T follicular helper cell (primary cell): ENCODE data around the gene MYOT.
A peak's percentile ranks its signal among the peaks of the same experiment; 100 is the strongest.
"Not testable (repeated sequence)": the region's sequence is repeated elsewhere in the genome, so short reads cannot be mapped to it uniquely, and the experiment has no call there.

ENCODE experiments used
- DNase-seq: peaks from one replicate; pipeline ENCODE4 v3.0.0-alpha.2; 2020; ENCODE audit warnings: low read depth

MYOT gene

DNA sequence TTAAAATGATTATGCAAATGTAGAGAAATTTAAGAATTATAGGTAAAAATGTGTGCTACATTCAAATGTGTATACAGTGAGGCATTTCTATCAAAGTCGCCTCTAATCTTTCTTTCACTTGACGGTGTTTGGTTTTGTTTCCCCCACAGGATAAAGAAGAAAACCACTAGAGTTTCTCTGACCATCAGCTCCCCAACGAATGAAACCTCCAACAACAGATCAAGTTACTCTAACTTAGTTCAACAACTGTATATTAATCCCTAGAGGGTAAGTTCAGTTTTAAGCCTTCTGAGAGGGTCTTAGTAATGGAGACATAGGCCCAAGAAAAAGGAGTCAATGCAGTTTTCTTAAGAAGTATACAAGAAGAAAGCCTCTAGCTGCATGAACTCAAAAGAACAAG lies 11.5 kb upstream of the MYOT start:
- DNase-seq, result no peak

DNA sequence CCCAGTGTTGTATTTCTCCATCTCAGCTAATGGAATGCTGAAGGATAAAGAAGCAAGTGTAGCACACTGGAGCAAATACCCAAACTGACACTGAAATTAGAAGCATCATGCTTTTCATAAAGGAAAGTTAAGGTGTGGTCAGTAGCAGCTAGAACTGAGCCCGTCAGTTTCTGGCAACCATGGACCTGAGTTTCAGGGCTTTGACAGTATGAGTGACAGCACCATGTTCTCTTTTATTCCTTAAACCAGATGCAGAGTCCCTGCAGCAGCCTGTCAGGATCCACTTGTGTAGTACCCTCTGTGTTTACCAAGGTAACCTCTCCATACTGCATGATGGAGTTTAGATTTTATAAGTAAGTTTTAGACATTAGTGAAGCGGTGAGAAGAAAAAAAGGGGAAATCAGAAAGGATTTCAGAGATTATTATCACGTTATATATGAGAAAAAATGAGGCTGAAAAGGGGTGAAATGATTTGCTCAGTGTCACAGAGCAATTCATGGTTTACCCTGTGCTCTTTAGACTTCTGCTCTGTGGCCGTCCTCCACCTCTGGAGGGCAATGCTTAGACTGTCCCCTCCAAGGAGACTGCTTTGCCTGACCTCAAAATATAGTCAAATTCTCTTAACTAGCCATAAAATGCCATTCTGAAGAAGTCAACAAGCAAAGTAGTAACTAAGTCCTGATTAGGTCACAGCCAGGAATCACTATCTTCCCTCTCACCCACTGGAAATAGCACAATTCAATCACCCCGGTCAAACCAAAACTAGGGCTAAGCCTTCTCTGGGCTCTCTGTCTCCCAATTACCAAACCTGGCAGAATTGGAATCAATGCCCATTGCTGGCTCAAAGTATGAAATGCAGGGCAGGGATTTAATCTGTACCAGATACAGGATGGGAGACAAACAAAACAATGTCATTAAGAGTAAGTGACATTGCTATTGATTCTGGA lies 10.5 kb upstream of the MYOT start:
- no peak for DNase-seq

DNA sequence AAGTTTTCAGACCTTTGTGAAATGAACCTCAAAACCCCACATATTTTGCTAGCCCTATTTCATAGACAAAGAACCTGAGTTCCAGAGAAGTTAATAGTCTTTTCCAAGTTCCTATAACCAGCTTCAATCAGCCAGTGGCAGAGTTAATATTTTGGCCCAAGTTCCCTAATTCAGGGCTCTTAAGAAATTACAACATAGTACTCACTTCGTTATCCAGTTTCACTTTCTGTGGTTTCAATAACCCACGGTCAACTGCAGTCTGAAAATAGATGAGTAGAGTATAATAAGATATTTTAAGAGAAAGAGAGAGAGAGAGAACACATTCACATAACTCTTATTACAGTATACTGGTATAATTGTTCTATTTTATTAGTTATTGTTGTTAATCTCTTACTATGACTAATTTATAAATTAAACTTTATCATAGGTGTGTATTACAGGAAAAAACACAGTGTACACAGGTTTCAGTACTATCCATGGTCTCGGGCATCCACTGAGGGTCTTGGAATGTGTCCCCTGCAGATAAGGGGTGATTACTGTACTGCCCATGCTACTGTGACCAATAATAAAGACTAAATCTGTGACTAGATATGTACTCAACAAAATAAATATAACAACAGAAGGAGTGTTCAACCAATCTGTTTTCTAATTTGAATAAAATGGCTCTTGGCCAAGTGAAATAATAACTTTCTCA lies 9.3 kb upstream of the MYOT start:
- no peak for DNase-seq

DNA sequence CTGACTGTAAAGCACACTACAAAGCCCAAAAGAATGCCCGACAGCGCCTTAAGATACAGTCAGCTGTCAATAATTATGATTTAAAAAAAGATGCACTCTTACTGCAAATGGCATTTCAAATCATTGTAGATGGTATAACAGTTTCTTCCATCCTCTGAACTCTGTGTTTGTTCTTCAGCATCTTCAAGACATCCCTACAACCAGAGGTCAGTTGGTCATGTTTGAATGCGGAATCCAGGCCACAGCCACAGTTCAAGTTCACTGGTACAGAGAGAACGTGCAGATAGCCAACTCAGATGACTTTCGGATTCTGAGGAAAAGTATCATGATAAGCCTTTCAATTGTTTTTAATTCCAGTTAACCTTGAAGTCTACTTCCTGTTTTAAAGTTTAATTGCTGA lies 8.7 kb upstream of the MYOT start:
- no peak for DNase-seq

DNA sequence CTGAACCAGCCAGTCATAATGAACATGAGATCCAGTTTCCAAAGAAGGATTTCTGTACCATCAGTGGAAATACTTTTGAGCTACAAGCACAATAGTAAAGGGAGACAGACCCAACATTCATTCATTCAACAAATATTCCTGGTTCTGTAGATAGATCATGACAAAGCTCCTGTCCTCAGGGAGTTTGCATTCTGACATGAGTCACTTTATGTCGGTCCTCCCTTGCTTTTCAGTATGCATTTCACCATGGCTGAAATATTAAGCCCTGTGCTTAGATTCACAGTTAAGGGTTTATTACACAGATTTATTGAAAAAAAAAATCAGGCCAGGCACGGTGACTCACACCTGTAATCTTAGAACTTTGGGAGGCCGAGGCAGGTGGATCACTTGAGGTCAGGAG lies 5.4 kb upstream of the MYOT start:
- no peak for DNase-seq

DNA sequence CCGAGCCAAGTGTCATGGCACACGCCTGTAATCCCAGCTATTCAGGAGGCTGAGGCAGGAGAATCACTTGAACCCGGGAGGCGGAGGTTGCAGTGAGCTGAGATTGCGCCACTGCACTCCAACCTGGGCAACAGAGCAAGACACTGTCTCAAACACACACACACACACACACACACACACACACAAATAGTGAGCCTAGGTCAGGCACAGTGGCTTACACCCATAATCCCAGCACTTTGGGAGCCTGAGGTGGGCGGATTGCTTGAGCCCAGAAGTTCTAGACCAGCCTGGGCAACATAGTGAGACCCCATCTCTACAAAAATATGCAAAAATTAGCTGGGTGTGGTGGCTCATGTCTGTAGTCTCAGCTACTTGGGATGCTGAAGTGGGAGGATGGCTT lies 4.0 kb upstream of the MYOT start:
- not testable (repeated sequence) for DNase-seq

DNA sequence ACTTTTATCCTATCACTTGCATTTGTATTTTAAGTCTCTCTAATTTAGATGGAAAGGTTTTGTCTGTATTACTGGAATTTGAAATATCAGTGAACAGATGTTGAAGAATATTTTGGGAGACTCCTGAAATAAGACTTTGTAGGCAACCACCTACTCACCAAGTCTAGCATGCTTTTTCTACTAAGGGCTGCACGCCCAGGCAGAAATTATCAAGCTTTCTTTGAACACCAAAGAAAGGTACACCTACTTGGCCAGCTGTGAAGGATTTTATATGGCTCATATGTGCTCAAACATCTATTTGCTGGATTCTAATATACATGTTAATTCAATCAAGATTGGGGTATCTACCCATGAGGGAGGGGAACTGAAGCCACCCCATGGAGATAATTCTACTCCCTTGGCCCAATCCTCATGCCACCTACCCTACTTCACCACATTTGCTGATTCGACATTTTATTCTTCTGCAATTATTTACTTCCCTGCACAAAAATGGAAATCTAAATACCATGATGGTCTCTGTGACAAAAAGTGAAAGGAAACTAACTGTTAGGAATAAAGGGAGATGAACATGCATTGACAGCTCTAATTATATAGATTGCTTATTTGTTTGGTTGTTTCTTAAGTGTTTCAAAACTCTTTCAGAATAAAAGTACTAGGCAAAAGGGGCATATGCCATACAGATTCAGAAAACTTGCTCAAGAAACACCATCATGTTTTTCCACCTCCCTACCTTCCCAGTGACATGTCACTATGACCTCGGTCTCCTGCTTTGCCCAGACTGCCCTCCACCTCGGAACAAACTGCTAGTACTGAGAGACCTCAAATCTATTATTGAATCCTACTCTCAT lies 895 bp upstream of the MYOT start:
- DNase-seq, result no peak

DNA sequence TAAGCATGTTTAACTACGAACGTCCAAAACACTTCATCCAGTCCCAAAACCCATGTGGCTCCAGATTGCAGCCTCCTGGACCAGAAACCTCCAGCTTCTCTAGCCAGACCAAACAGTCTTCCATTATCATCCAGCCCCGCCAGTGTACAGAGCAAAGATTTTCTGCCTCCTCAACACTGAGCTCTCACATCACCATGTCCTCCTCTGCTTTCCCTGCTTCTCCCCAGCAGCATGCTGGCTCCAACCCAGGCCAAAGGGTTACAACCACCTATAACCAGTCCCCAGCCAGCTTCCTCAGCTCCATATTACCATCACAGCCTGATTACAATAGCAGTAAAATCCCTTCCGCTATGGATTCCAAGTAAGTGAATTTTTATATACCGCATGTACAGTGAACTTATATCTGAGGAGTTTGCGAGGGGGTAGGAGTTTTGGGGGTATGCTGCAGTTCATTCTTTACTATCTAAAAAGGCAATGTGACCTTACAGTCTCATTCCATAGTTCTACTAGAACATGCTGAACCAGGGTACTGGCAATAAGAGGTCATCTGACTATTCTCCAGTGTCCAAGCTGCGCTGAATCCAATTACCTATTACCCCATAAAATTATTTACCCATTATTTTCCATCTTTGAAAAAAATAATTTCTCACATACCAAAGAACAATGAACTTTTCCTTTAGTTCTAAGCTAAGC lies 3.1 kb downstream of the MYOT start:
- no peak for DNase-seq

DNA sequence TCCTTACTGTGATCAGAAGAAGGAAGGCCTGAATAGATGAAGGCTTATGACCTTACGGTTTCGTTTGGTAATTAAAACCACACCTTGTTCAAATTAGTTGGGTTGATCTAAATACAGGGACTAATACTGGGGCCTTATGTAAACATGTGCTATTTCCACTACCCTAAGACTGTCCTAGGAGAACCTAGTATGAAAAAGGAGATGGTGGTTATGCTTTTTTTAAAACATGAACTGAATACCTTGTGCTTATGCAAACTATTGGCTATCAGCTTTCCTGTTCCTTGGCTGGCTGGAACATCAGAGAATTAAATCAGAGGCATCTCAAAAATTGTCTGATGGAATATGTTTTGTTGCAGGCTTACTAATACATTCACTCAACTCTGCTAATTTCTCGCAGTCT lies 3.9 kb downstream of the MYOT start:
- DNase-seq, result no peak

DNA sequence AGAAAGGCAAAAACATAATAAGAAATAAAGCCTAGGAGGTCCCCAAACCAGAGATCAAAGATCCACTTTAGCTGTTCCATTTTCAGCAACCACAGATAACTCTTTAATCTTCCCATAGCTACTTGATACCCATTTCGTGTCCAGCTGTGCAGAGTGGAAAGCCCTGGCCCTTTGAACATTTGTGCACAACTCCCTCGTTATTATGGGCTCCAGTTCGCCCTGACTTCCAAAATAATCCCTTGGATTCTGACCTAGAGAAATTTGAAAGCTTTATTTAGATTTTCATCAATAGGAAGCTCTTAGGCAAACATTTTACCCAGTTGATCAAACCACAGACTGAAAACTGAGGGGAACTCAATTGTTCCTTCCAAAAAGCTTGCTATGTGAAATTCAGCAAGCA lies 4.8 kb downstream of the MYOT start:
- DNase-seq, result no peak

DNA sequence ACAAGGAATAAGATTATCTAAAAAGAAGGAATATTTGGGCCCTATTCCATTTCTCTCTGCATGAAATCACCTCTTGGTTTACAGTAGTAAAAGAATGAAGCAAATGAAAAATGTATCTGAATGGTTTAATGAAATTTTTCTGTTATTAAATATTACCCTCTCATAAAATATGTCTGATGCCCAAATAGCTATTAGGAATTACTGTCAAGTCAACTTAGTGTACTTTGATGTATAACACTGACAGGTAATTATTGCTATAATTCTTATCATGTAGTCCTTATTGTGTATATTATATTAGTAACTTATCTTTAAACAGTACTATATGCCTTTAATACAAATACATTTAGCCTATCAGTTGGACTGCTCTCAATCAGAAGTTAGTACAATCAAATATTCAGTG lies 8.4 kb downstream of the MYOT start:
- DNase-seq, result no peak

DNA sequence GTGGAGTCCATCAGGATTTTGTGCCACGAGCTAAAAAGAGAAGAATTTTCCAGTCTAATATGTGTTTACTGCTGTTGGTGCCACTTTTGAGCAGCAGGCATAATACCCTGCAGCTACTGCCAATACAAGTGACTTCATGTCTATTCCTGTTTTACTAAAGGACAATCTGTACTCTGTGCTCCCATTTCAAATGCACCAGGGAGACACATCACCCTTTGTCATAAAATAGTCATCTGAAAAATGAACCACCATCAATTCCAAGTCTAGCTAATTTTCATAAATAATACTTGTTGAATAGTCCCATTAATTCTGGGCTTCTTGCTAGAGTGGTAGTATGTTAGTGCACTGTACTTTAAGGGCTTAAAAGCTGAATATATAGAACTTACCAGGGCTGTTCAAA lies 12.7 kb downstream of the MYOT start:
- no peak for DNase-seq

DNA sequence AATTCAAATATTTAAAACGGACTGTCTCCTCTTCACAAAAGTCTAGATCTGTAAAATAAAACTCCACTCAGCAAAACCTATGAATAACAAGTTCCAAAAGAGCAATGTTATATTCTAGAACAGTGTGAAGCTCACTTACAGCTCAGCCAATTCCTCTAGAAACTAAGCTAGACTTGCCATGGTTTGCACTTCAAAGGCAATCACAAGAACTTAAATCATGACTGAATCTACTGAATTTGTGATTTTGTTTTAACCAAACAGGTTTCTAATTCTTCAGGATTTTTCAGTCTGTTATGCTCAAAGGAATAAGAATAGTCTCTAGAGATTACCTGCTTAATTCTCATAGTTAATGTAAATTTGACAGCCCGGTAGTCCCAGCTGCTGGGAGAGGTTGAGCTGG lies 20.2 kb downstream of the MYOT start:
- DNase-seq, result no peak

DNA sequence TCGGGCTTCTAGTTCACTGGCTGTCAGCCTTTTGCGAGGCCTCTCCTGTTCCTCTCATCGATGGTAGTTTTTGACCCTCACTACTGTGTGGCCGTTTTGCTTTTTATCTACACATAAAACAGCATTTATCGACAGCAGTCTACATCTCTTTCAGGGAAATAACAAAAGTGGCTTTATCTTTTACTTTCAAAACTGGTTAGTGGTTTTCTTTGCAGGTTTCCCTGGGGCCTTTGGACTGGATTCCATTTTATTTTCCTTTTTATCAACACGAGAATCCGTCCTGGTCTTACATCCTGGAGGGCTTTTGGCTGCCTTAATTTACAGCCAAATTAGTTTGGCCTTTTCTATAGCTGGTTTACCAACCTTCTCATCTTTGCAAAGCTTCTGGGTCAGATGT lies 20.8 kb downstream of the MYOT start:
- DNase-seq, result no peak

DNA sequence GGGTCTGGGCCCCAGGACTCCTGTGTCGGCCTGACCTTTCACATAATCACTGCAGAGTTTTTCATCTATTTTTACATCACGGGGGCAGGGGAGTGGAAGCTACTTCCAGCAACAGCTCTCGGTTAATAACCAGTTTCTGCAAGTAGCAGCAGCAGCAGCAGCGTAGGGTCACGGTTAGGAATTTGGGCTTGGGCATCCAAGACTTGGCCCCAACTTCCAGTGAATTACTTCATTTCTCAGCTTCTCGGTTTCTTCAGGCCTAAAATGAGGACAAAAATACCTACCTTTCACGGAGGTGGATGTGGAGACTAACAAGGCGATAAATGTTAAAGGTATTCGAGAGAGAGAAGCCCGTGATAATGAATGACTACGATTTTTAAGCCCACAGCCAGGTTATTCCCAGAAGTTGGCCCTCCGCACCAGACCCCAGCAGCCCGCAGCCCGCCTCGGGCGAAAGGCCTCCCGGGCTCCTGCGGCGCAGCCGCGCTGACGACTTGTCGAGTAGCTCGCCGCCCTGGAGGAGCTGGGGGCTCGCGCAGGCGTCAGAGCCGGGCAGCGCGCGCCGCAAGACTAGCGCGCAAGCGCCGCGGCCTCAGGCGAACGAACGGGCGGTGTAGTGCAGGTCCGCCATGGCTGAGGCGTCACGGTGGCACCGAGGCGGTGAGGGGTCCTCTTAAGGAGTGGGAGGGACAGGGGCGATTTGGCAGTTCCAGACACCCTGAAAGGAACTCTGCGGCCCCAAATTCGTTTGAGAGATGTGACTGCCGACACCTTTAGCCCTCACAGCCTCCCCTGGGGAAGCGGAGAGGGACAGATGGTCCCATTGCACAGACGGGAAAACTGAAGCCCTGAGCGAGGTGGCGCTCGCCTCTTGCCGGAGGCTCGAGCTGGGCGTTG lies 21.5 kb downstream of the MYOT start, which contains the start of gene PKD2L2:
Gene PKD2L2 (plus strand): TSS at position 595 of the 897 bp plus-strand sequence. CDS start 35 bp downstream, at position 630.
- peak; percentile 61 for DNase-seq

DNA sequence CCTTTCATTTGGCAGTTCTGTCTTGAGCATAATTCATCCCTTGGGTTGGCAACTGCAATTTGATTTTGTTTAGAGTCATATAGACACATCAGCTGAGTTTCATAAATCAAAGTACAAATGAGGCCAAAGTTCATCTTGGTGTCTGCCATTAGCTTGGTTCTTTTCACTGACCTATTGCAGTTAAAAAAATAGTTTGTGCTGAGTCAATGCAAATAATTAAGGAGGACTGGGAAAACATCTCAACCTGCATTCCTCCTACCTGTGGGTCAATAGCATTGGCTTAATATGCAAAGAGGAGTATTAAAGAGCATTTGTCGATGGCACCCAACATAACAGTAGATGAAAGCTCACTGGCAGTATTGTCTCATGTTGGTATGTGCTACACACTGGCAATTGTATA lies 23.2 kb downstream of the MYOT start:
- DNase-seq, result no peak

DNA sequence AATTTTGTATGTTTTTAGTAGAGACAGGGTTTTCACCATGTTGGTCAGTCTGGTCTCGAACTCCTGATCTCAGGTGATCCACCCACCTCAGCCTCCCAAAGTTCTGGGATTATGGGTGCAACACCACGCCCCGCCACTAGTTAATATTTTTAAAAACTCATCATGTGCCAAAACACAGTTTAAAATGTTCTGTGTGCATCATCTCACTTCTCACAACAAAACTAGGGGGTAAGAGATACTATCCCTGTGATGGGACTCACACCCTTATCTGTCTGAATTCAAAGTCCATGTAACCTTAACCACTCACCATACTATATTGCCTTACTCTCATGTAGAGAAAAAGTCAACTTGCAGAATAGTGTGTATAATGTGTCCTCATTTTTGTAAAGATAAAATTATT lies 24.2 kb downstream of the MYOT start:
- DNase-seq, result no peak

DNA sequence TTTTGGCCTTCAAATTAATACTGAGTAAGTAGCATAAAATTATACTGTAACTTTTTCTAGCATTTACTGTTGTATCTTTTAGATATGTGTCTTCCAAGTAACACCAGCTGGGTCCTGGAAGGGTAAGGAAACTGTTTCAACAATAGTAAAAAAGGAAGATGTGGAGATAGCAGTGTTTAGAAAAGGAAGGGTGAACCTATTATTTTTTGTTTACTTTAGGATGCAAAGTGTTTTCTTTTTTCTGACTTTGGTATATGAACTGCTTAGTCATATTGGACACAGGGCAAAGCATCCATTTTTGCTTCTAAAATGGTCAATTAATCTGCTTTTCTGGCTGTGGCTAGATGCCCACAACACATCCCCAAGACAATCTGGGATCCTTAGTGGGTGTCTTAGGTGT lies 26.9 kb downstream of the MYOT start:
- DNase-seq, result no peak

DNA sequence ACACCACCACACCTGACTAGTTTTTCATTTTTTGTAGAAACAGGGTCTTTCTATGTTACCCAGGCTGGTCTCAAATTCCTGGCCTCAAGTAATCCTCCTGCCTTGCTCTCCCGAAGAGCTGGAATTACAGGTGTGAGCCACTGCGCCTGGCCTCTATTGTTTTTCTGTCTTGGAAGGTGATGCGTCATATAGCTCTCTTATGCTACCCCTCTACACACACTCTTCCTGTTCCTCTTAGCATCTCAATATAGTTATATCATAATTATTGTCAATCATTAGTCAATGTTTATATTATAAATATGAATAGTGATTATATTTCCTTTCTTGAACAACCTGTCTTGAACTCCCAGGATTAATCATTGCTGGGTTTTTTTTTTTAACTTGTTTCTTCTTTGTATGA lies 28.9 kb downstream of the MYOT start:
- no peak for DNase-seq

DNA sequence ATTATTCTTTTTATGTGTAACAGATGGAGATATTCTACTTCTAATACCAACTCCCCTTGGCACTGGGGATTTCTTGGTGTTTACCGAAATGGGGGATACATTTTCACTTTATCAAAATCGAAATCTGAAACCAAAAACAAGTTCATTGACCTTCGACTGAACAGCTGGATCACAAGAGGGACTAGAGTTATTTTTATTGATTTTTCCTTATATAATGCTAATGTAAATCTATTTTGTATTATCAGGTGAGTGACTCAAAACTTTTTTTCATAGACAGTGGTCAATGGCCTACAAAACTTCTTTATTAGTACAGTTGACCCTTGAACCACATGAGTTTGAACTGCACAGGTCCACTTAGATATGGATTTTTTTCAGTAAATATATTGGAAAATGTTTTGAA lies 31.8 kb downstream of the MYOT start:
- no peak for DNase-seq
